Loucy (cell line): ENCODE results near the gene NARS2.

Source experiments
- H2AFZ ChIP-seq: fragments of 200-600 bp; sonication (generic); 2 replicates; pipeline ENCODE4 v1.6.0; 2016; ENCODE audit warnings: antibody characterized with exemption, mild to moderate bottlenecking, low read length, moderate library complexity
- H3F3A ChIP-seq: fragments of 200-600 bp; 2 replicates; pipeline ENCODE4 v1.6.0; 2016; ENCODE audit warnings: antibody characterized with exemption, low read depth, mild to moderate bottlenecking
- H3K27me3 ChIP-seq: fragments of 200-600 bp; sonication (generic); 2 replicates; pipeline ENCODE4 v1.6.1; 2014; ENCODE audit warnings: low read length, mild to moderate bottlenecking; ENCODE audit not compliant: insufficient read depth, poor library complexity, severe bottlenecking
- H3K36me3 ChIP-seq: fragments of 200-600 bp; sonication (generic); 2 replicates; pipeline ENCODE4 v1.6.1; 2016; ENCODE audit warnings: low read length; ENCODE audit not compliant: insufficient read depth
- H3K4me1 ChIP-seq: fragments of 200-600 bp; sonication (generic); 2 replicates; pipeline ENCODE4 v1.5.1; 2014; ENCODE audit warnings: low read length, mild to moderate bottlenecking; ENCODE audit not compliant: insufficient read depth, poor library complexity, severe bottlenecking
- H3K4me2 ChIP-seq: fragments of 200-600 bp; sonication (generic); 2 replicates; pipeline ENCODE4 v1.6.0; 2014; ENCODE audit warnings: antibody characterized with exemption, low read length, low read depth, mild to moderate bottlenecking; ENCODE audit not compliant: poor library complexity, severe bottlenecking
- H3K4me3 ChIP-seq: fragments of 200-600 bp; sonication (generic); 2 replicates; pipeline ENCODE4 v1.5.1; 2014; ENCODE audit warnings: low read length, mild to moderate bottlenecking, mixed read lengths; ENCODE audit not compliant: poor library complexity, severe bottlenecking
- H3K79me2 ChIP-seq: fragments of 200-600 bp; sonication (generic); 2 replicates; pipeline ENCODE4 v1.6.1; 2014; ENCODE audit warnings: low read length; ENCODE audit not compliant: insufficient read depth
- H3K9ac ChIP-seq: fragments of 200-600 bp; sonication (generic); 2 replicates; pipeline ENCODE4 v1.6.0; 2014; ENCODE audit warnings: mild to moderate bottlenecking, low read depth, low read length, moderate library complexity; ENCODE audit not compliant: poor library complexity, severe bottlenecking
- H3K9me2 ChIP-seq: fragments of 200-600 bp; sonication (generic); replicated peaks from 2 replicates; pipeline ENCODE4 v1.6.1; 2016; ENCODE audit warnings: low read depth, low read length, mixed read lengths
- H3K9me3 ChIP-seq: fragments of 200-600 bp; sonication (generic); 2 replicates; pipeline ENCODE4 v1.6.1; 2014; ENCODE audit warnings: mild to moderate bottlenecking, antibody characterized with exemption, low read length, low read depth; ENCODE audit not compliant: insufficient read depth
- H4K20me1 ChIP-seq: fragments of 200-600 bp; sonication (generic); 2 replicates; pipeline ENCODE4 v1.6.0; 2014; ENCODE audit warnings: antibody characterized with exemption, low read length, mild to moderate bottlenecking; ENCODE audit not compliant: insufficient read depth, poor library complexity, severe bottlenecking
- CTCF ChIP-seq: fragments of 200-600 bp; sonication (generic); conservative IDR thresholded peaks from 2 replicates; pipeline ENCODE4 v1.5.1; 2014; ENCODE audit warnings: mild to moderate bottlenecking, antibody characterized with exemption, low read length
- EZH2phosphoT487 ChIP-seq: fragments of 200-600 bp; IDR thresholded peaks from 2 replicates; pipeline ENCODE4 v1.6.1; 2018; ENCODE audit warnings: antibody characterized with exemption, mild to moderate bottlenecking, moderate library complexity, borderline replicate concordance

Gene NARS2

GRCh38 chr11:78418584-78419211 lies 156.0 kb downstream of the NARS2 start:
- Histone ChIP-seq H3K36me3 (no peaks in the 10 kb centered on the region), H3F3A (peaks cover 6% of the 10 kb centered on the region; the same call in 1 of the 2 replicates), H3K9ac (peak overlapping the region; percentile 62), H3K27me3 (no peaks in the 10 kb centered on the region), H3K4me2 (peak overlapping the region; percentile 81), H3K79me2 (no peaks in the 10 kb centered on the region), H3K4me3 (peak overlapping the region; percentile 70), H3K9me3 (no peaks in the 10 kb centered on the region), H3K9me2 (no peaks in the 10 kb centered on the region), H3K4me1 (peaks cover 17% of the 10 kb centered on the region), H2AFZ (peak overlapping the region; percentile 83), H4K20me1 (no peaks in the 10 kb centered on the region)
- TF ChIP-seq CTCF, result no peak
- TF ChIP-seq EZH2phosphoT487, result no peak

GRCh38 chr11:78417888-78418583 lies 156.6 kb downstream of the NARS2 start:
- no peaks in the 10 kb centered on the region for H3K9me2 ChIP-seq
- no peaks in the 10 kb centered on the region for H3K27me3 ChIP-seq
- H3K36me3 ChIP-seq, result no peaks in the 10 kb centered on the region
- H3K4me1 ChIP-seq, result peaks cover 17% of the 10 kb centered on the region
- H3K4me3 ChIP-seq, result peak overlapping the region; percentile 70
- peaks cover 6% of the 10 kb centered on the region; the same call in 1 of the 2 replicates for H3F3A ChIP-seq
- H3K4me2 ChIP-seq, result peak overlapping the region; percentile 81
- H3K79me2 ChIP-seq, result no peaks in the 10 kb centered on the region
- no peaks in the 10 kb centered on the region for H3K9me3 ChIP-seq
- H4K20me1 ChIP-seq, result no peaks in the 10 kb centered on the region
- TF ChIP-seq CTCF, result no peak
- TF ChIP-seq EZH2phosphoT487, result no peak
- peak overlapping the region; percentile 83 for H2AFZ ChIP-seq
- peak overlapping the region; percentile 62 for H3K9ac ChIP-seq

DNA sequence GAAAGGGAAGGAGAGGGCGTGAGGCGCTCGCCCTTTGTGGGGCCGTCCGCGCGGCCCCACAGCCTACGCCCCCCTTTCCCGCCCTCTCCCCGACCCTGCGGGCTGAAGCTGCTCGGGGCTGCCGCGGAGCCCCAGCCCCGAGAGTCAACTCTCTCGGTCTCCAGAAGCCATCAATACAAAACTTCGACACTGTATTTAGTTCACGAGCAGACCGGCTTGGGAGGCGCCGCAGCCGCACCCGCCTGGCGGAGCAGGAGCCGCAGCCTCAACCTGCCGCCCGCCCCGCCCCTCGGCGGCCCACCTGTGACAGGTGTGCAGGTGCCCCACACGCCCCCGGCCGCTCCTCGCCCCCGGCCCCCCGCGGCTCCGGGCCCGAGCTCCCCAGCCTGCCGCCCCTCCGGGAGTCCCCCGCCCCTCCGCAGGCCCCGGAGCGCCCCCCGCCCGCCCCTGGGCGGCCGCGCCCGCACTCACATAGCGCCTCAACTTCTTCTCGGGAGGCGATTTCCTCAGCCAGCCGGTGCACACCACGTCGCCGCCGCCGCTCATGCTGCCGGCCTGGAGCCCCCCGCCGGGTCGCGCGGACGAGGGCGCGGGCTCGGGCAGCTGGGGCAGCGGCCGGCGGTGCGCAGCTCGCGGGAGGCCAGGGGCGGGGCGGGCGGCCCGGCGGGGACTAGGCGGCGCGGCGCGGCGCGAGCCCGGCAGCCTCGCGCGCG lies 157.3 kb downstream of the NARS2 start, which contains the start of gene GAB2:
TSS of gene GAB2 (minus strand) at position 646 of the 713 bp plus-strand sequence. CDS start at position 546, 100 bp downstream.
- H2AFZ ChIP-seq, result peak within 1 kb of the TSS; percentile 83
- no peaks in the 10 kb centered on the region for H3K36me3 ChIP-seq
- H3F3A ChIP-seq, result peaks cover 6% of the 10 kb centered on the region; the same call in 1 of the 2 replicates
- H3K9me3 ChIP-seq, result no peaks in the 10 kb centered on the region
- H3K4me3 ChIP-seq, result peak within 1 kb of the TSS; percentile 76
- TF ChIP-seq CTCF (no peak), EZH2phosphoT487 (no peak)
- H3K79me2 ChIP-seq, result no peaks in the 10 kb centered on the region
- H3K27me3 ChIP-seq, result no peaks in the 10 kb centered on the region
- H3K4me1 ChIP-seq, result peaks cover 17% of the 10 kb centered on the region
- H3K9ac ChIP-seq, result peak within 1 kb of the TSS; percentile 62
- H3K9me2 ChIP-seq, result no peaks in the 10 kb centered on the region
- peak within 1 kb of the TSS; percentile 81 for H3K4me2 ChIP-seq
- H4K20me1 ChIP-seq, result no peaks in the 10 kb centered on the region
